Activated naive CD4-positive, alpha-beta T cell treated with anti-CD3 and anti-CD28 coated beads, Interleukin-2, amount 50 U/mL, for 24 hours (primary cell): ENCODE data around the gene WDR77.

Source experiments
- H3K27ac Mint-ChIP-seq: one replicate; pipeline ENCODE4 v1.8.0; 2021; ENCODE audit warnings: mild to moderate bottlenecking, mixed read lengths
- H3K27me3 Mint-ChIP-seq: one replicate; pipeline ENCODE4 v1.8.0; 2021; ENCODE audit warnings: mixed read lengths
- H3K36me3 Mint-ChIP-seq: one replicate; pipeline ENCODE4 v1.8.0; 2021; ENCODE audit warnings: mixed read lengths
- H3K4me1 Mint-ChIP-seq: one replicate; pipeline ENCODE4 v1.8.0; 2021; ENCODE audit warnings: mixed read lengths
- H3K4me3 Mint-ChIP-seq: one replicate; pipeline ENCODE4 v1.8.0; 2021; ENCODE audit warnings: mild to moderate bottlenecking, mixed read lengths
- H3K9me3 Mint-ChIP-seq: one replicate; pipeline ENCODE4 v1.8.0; 2021; ENCODE audit warnings: mixed read lengths

WDR77 gene

GRCh38 chr1:111454859-111455641 lies 6.0 kb upstream of the WDR77 start:
- peak overlapping the region; percentile 52 for H3K4me3 Mint-ChIP-seq
- no peaks in the 10 kb centered on the region for H3K27me3 Mint-ChIP-seq
- peaks cover 24% of the 10 kb centered on the region for H3K36me3 Mint-ChIP-seq
- peak overlapping the region; percentile 68 for H3K27ac Mint-ChIP-seq
- no peaks in the 10 kb centered on the region for H3K9me3 Mint-ChIP-seq
- peaks cover 77% of the 10 kb centered on the region for H3K4me1 Mint-ChIP-seq

DNA sequence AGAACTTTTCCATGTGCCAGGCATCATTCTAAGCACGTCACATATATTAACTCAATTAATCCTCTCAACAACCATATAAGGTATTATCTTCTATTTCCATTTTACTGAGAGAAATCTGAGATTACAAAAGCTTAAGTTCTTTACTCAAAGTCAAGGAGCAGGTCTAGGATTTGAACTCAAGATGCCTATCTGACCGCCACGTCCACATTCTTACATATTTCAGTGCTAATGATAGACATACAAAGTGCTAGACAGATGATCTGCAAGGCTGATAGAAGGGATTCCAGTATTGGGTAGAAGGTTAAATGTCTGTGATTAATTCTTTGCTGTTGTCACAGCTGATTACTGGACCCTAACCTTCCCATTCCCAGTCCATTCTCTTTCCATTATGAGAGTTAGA lies 4.7 kb upstream of the WDR77 start:
- peaks cover 84% of the 10 kb centered on the region for H3K4me1 Mint-ChIP-seq
- peaks cover 27% of the 10 kb centered on the region for H3K36me3 Mint-ChIP-seq
- H3K9me3 Mint-ChIP-seq: no peaks in the 10 kb centered on the region

DNA sequence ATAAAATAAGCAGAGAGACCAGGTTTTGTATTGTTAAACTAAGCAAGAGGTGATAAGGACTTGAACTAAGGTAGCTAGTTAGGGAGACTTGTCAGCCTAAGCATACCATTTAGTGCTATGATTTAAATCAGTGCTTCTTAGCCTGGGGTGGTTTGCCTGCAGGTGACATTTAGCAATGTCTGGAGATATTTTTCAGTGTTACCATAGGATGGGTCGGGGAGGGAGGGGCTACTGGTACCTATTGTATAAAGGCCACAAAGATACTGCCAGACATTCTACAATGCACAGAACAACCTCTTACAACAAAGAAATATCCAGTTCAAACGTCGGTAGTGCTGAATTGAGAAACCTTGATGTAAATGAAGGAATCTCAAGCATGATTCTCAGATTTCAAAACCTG lies 3.5 kb upstream of the WDR77 start:
- Mint-ChIP-seq H3K4me1 (peaks cover 85% of the 10 kb centered on the region), H3K9me3 (no peaks in the 10 kb centered on the region), H3K4me3 (peak overlapping the region; percentile 15), H3K27me3 (no peaks in the 10 kb centered on the region), H3K36me3 (peaks cover 29% of the 10 kb centered on the region), H3K27ac (no peak overlapping the region)

More for the DNA sequence above, 4.7 kb upstream of the WDR77 start:
- Mint-ChIP-seq H3K4me3 (no peak overlapping the region), H3K27me3 (no peaks in the 10 kb centered on the region), H3K27ac (peak overlapping the region; percentile 23)

- Mint-ChIP-seq H3K36me3 (peaks cover 34% of the 10 kb centered on the region), H3K4me3 (peak overlapping the region; percentile 100), H3K4me1 (peaks cover 90% of the 10 kb centered on the region), H3K9me3 (no peaks in the 10 kb centered on the region), H3K27me3 (no peaks in the 10 kb centered on the region), H3K27ac (peak overlapping the region; percentile 99)
Observed at GRCh38 chr1:111450185-111450584, 1.1 kb upstream of the WDR77 start.

DNA sequence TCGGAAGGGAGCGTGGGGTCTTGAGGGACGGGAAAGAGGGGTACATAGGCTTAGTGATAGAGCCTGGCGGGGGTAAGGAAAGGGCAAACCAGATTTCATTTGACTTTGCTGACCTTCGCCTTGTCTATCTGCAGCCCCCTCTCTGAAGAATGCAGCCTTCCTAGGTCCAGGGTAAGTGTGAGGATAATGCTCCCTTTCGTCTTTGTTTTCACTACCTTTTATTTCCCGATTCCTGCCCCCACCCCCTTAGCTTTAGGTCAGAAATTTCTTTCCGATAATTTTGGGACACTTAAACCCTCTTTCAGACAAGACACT lies 604 bp upstream of the WDR77 start:
- H3K4me3 Mint-ChIP-seq: peak overlapping the region; percentile 100
- H3K36me3 Mint-ChIP-seq: peaks cover 33% of the 10 kb centered on the region
- no peaks in the 10 kb centered on the region for H3K27me3 Mint-ChIP-seq
- H3K4me1 Mint-ChIP-seq: peaks cover 90% of the 10 kb centered on the region
- peak overlapping the region; percentile 99 for H3K27ac Mint-ChIP-seq
- no peaks in the 10 kb centered on the region for H3K9me3 Mint-ChIP-seq

DNA sequence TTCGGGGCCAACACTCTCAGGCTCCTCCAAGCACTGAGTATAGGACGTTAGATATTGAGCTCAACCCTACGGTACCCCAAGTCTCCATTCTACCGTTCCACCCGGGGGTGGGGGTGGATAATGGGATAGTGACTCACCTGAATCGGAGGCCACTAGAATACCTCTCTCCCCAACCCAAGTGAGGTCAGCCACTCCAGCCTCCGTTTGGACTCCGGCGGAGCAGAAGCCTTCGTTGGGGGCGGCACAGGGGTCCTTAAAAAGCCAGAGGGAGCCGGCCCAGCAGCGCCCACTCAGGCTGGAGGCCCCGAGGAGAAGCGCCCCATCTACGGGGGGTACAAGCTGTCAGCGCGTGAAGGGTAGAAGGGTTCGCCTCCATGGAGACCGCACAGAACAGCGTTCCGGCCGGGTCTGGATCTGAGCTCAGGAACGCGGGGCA lies 556 bp downstream of the WDR77 start:
- peaks cover 90% of the 10 kb centered on the region for H3K4me1 Mint-ChIP-seq
- H3K36me3 Mint-ChIP-seq: peaks cover 41% of the 10 kb centered on the region
- peak overlapping the region; percentile 90 for H3K27ac Mint-ChIP-seq

DNA sequence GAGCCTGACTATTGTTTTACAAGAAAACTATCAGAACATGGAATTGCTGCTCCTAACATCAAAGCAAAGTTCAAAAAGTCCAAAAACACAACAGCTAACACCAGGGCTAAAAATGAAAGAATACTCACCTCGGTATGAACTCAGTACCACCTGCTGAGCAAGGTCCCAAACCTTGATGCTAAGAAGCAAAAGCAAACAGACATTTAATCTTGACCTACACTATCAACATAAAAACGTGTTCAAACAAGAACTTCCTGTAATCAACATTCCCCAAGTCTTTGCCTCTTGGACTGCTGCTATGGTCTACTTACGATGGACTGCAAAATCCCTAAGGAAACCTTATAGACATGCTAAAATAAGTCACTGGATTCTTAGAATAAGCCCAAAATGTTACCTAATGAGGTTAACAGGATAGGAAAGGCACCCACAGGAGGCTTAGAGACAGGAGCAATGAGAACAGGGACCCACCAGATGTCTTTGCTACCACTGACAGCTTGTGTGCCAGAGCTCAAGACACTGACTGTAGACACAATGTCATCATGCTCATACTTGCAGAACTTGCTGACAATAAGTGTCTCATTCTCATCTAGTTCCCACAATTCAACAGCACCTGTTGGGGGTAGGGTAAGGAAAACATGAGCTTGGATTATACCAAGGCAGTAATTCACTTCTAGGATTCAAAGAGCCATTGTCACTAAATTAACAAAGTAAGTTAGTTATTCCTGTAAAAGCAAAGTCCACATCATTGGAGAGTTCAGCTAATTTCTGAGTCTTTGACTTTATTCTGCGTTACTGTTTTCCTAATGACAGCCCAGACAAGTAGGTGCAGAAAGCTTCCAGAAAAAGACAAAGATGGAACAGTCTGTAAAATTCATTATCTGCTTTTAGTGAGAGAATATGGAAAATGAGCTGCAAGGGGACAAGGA lies 1.8 kb downstream of the WDR77 start:
- H3K27me3 Mint-ChIP-seq: no peaks in the 10 kb centered on the region
- peaks cover 42% of the 10 kb centered on the region for H3K36me3 Mint-ChIP-seq
- H3K4me3 Mint-ChIP-seq: peak overlapping the region; percentile 100
- H3K27ac Mint-ChIP-seq: peak overlapping the region; percentile 8
- no peaks in the 10 kb centered on the region for H3K9me3 Mint-ChIP-seq
- H3K4me1 Mint-ChIP-seq: peaks cover 87% of the 10 kb centered on the region

More for the DNA sequence above, 556 bp downstream of the WDR77 start:
- no peaks in the 10 kb centered on the region for H3K27me3 Mint-ChIP-seq
- no peaks in the 10 kb centered on the region for H3K9me3 Mint-ChIP-seq
- H3K4me3 Mint-ChIP-seq: peak overlapping the region; percentile 100

GRCh38 chr1:111446546-111446945 lies 2.5 kb downstream of the WDR77 start:
- Mint-ChIP-seq H3K27ac (peak overlapping the region; percentile 8), H3K9me3 (no peaks in the 10 kb centered on the region), H3K4me3 (peak overlapping the region; percentile 100), H3K36me3 (peaks cover 40% of the 10 kb centered on the region), H3K27me3 (no peaks in the 10 kb centered on the region), H3K4me1 (peaks cover 87% of the 10 kb centered on the region)

DNA sequence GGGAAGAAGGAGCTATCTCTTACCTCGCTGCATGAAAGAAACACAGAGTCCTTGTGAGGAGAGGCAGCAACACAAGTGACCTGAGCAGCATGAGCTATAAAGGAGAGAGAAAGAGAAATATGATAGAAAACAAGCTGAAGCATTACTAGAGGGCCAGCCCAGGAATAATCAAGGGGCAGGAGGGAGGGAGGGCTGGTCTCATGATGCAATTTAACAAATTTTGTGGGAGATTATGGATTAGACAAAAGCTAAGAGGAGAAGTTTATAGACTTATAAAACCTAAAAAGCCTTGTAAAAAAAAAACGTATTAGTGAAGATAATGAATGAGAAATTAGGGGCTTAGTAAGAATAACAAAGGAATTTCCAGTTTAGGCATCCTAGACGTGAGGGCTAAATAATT lies 5.0 kb downstream of the WDR77 start:
- peaks cover 74% of the 10 kb centered on the region for H3K4me1 Mint-ChIP-seq
- H3K36me3 Mint-ChIP-seq: peaks cover 40% of the 10 kb centered on the region
- no peaks in the 10 kb centered on the region for H3K9me3 Mint-ChIP-seq
- peak overlapping the region; percentile 66 for H3K27ac Mint-ChIP-seq
- H3K27me3 Mint-ChIP-seq: no peaks in the 10 kb centered on the region
- no peak overlapping the region for H3K4me3 Mint-ChIP-seq

DNA sequence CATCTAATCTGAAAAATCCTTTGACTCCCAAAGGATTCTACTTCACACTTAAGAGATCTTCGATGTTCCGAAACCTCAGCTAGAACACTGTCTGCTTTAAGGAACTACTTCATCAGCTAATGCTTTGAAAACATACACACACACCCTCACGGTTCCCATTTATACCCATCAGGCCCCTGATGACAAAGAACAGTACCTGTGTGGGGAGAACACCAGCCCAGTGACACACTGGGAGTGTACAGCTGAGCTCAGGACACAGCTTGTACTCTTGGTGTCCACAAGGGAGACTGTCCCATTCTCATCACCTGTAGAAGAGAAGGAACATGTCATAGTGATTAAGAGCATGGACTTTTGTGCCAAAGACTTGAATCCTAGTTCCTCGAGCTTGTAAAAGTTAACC lies 6.6 kb downstream of the WDR77 start:
- Mint-ChIP-seq H3K4me1 (peaks cover 63% of the 10 kb centered on the region), H3K9me3 (no peaks in the 10 kb centered on the region), H3K4me3 (no peak overlapping the region), H3K27me3 (no peaks in the 10 kb centered on the region), H3K36me3 (peaks cover 33% of the 10 kb centered on the region), H3K27ac (peak overlapping the region; percentile 55)

- H3K9me3 Mint-ChIP-seq: no peaks in the 10 kb centered on the region
- no peak overlapping the region for H3K4me3 Mint-ChIP-seq
- H3K4me1 Mint-ChIP-seq: peaks cover 55% of the 10 kb centered on the region
- H3K27me3 Mint-ChIP-seq: no peaks in the 10 kb centered on the region
- H3K36me3 Mint-ChIP-seq: peaks cover 29% of the 10 kb centered on the region
- no peak overlapping the region for H3K27ac Mint-ChIP-seq
Observed at GRCh38 chr1:111441573-111442192, 7.4 kb downstream of the WDR77 start.

- Mint-ChIP-seq H3K9me3 (no peaks in the 10 kb centered on the region), H3K4me1 (peaks cover 39% of the 10 kb centered on the region), H3K27me3 (no peaks in the 10 kb centered on the region), H3K27ac (no peak overlapping the region), H3K36me3 (peaks cover 21% of the 10 kb centered on the region), H3K4me3 (no peak overlapping the region)
Observed at GRCh38 chr1:111439461-111440351, 9.3 kb downstream of the WDR77 start.

- Mint-ChIP-seq H3K36me3 (peaks cover 11% of the 10 kb centered on the region), H3K27me3 (no peaks in the 10 kb centered on the region), H3K27ac (no peak overlapping the region), H3K4me3 (no peak overlapping the region), H3K4me1 (peaks cover 12% of the 10 kb centered on the region), H3K9me3 (no peaks in the 10 kb centered on the region)
Observed at GRCh38 chr1:111436726-111437125, 12.3 kb downstream of the WDR77 start.

- Mint-ChIP-seq H3K27ac (no peak overlapping the region), H3K36me3 (peaks cover 4% of the 10 kb centered on the region), H3K9me3 (no peaks in the 10 kb centered on the region), H3K4me3 (no peak overlapping the region), H3K4me1 (peaks cover 8% of the 10 kb centered on the region), H3K27me3 (no peaks in the 10 kb centered on the region)
Observed at GRCh38 chr1:111424281-111424680, 24.8 kb downstream of the WDR77 start.
